ENCODE results near the gene SNX32. TPM values are rescaled to one million over a fixed set of nuclear protein-coding genes. Genes with fewer than 3 reads are reported as not detected.
A peak's percentile ranks its signal among the peaks of the same experiment; 100 is the strongest.

SNX32 gene
- total and polyA plus RNA-seq, 2 of the 13 experiments (the other 11 are each of a cell fraction or from before 2014, with no cell fraction given), result 0.09 to 0.34 TPM

GRCh38 chr11:65899356-65900124 is 65.8 kb downstream of the SNX32 start (continued):
- TF ChIP-seq CREB1 (IDR thresholded peaks at IDR 0.05) (no peak), CREB1 (CRISPR knock-in tag; IDR thresholded peaks at IDR 0.05) (no peak), ARID5B (CRISPR knock-in tag; IDR thresholded peaks at IDR 0.05) (peak; percentile 48; the same call in 1 of the 2 replicates), ZNF580 (CRISPR knock-in tag; IDR thresholded peaks at IDR 0.05; ENCODE audit: borderline replicate concordance, low read depth) (0 out of 2 replicates have a peak, but pooled peaks have one; percentile 37), ZFY (CRISPR knock-in tag; IDR thresholded peaks at IDR 0.05) (peak; percentile 64), NR3C1 (CRISPR knock-in tag; IDR thresholded peaks at IDR 0.05) (no peak), REL (CRISPR knock-in tag; conservative IDR thresholded peaks at IDR 0.05) (peak; percentile 86), HES4 (CRISPR knock-in tag; IDR thresholded peaks at IDR 0.05; ENCODE audit: borderline replicate concordance) (peak; percentile 32; the same call in 1 of the 2 replicates), ZNF503 (CRISPR knock-in tag; IDR thresholded peaks at IDR 0.05) (no peak), SATB2 (CRISPR knock-in tag; IDR thresholded peaks at IDR 0.05) (no peak), NFE2 (CRISPR knock-in tag; IDR thresholded peaks at IDR 0.05) (peak; percentile 69; the same call in 1 of the 2 replicates), ZNF317 (CRISPR knock-in tag; IDR thresholded peaks at IDR 0.05) (peak; percentile 48; the same call in 1 of the 2 replicates), RFX5 (IDR thresholded peaks at IDR 0.05; ENCODE audit: low read depth, low read length) (no peak), PHB2 (IDR thresholded peaks at IDR 0.05; ENCODE audit: partially characterized antibody) (no peak), ZNF205 (CRISPR knock-in tag; IDR thresholded peaks at IDR 0.05) (0 out of 2 replicates have a peak, but pooled peaks have one; percentile 15), SETDB1 (CRISPR knock-in tag; IDR thresholded peaks at IDR 0.05; ENCODE audit: borderline replicate concordance) (no peak), GLI4 (CRISPR knock-in tag; IDR thresholded peaks at IDR 0.05; ENCODE audit: borderline replicate concordance) (peak; percentile 77; the same call in 1 of the 2 replicates), EHMT2 (IDR thresholded peaks at IDR 0.05; ENCODE audit: borderline replicate concordance, low read depth, low read length) (no peak), DMAP1 (CRISPR knock-in tag; IDR thresholded peaks at IDR 0.05) (peak; percentile 90), HNRNPLL (IDR thresholded peaks at IDR 0.05; ENCODE audit: low read depth, low read length, poor library complexity, severe bottlenecking) (no peak), PAF1 (CRISPR knock-in tag; IDR thresholded peaks at IDR 0.05) (no peak), HOXA5 (CRISPR knock-in tag; IDR thresholded peaks at IDR 0.05) (no peak), ZBTB21 (CRISPR knock-in tag; IDR thresholded peaks at IDR 0.05) (no peak), NFKB2 (CRISPR knock-in tag; IDR thresholded peaks at IDR 0.05; ENCODE audit: borderline replicate concordance) (peak; percentile 79; the same call in 1 of the 2 replicates), SRSF9 (IDR thresholded peaks at IDR 0.05; ENCODE audit: borderline replicate concordance, insufficient read depth, low read depth, low read length, poor library complexity, severe bottlenecking) (no peak), REPIN1 (CRISPR knock-in tag; IDR thresholded peaks at IDR 0.05; ENCODE audit: borderline replicate concordance, low read depth) (peak; percentile 47; the same call in 1 of the 2 replicates)
